CD14-positive monocyte (primary cell): ENCODE results near the gene RIBC1. TPM values are rescaled to one million over a fixed set of nuclear protein-coding genes. Genes with fewer than 3 reads are reported as not detected.
"Not testable (repeated sequence)": the region's sequence is repeated elsewhere in the genome, so short reads cannot be mapped to it uniquely, and the experiment has no call there.

Experiments used
- DNase-seq, 3 donors: peaks; one replicate each; pipeline ENCODE4 v3.0.0-alpha.2; 2011 to 2022
- H2AFZ ChIP-seq: 2 replicates; pipeline ENCODE4 v1.6.0; 2012; ENCODE audit warnings: mild to moderate bottlenecking, low read depth, low read length, inconsistent platforms; ENCODE audit not compliant: insufficient read depth, poor library complexity, severe bottlenecking
- H3K27ac ChIP-seq, 2 donors: 1 replicate in 1 of 2; 2 replicates in 1 of 2; pipeline ENCODE4 v1.5.1; 2012 to 2013; ENCODE audit warnings: low read length in 2 of 2, control low read depth in 1 of 2, inconsistent platforms in 1 of 2, low read depth in 1 of 2, mild to moderate bottlenecking in 1 of 2
- H3K27me3 ChIP-seq, 2 donors: one replicate each; pipeline versions ENCODE4 v1.6.0 to v1.6.1; 2011 to 2013; ENCODE audit warnings: low read length in 2 of 2; ENCODE audit not compliant: control insufficient read depth in 2 of 2, insufficient read depth in 2 of 2
- H3K36me3 ChIP-seq, 2 donors: replicated peaks in 1 of 2; 1 replicate in 1 of 2; 2 replicates in 1 of 2; pipeline versions ENCODE4 v1.5.1 to v1.6.1; 2012 to 2013; ENCODE audit warnings: low read length in 2 of 2, control low read depth in 1 of 2, inconsistent platforms in 1 of 2, mild to moderate bottlenecking in 1 of 2; ENCODE audit not compliant: insufficient read depth in 2 of 2, control insufficient read depth in 1 of 2
- H3K4me1 ChIP-seq, 2 donors: 1 replicate in 1 of 2; 2 replicates in 1 of 2; pipeline versions ENCODE4 v1.5.1 to v1.6.1; 2012 to 2013; ENCODE audit warnings: low read length in 2 of 2, control low read depth in 1 of 2, inconsistent platforms in 1 of 2, mild to moderate bottlenecking in 1 of 2, moderate library complexity in 1 of 2; ENCODE audit not compliant: insufficient read depth in 2 of 2, control insufficient read depth in 1 of 2
- H3K4me2 ChIP-seq: replicated peaks from 2 replicates; pipeline ENCODE3; 2012; ENCODE audit warnings: low read length, moderate library complexity, mild to moderate bottlenecking; ENCODE audit not compliant: poor library complexity, severe bottlenecking; ENCODE audit errors: extremely low read depth
- H3K4me3 ChIP-seq, 3 experiments: fragments of 200-600 bp in 1 of 3; sonication (generic) in 1 of 3; replicated peaks in 1 of 3; 1 replicate in 2 of 3; 2 replicates in 1 of 3; pipeline ENCODE4 v1.5.1; 2011 to 2013; ENCODE audit warnings: low read length in 3 of 3, mild to moderate bottlenecking in 3 of 3, control low read depth in 2 of 3, low read depth in 2 of 3, inconsistent platforms in 1 of 3, moderate library complexity in 1 of 3
- H3K79me2 ChIP-seq: 2 replicates; pipeline ENCODE4 v1.6.0; 2012; ENCODE audit warnings: mild to moderate bottlenecking, control low read depth, inconsistent platforms, low read length, moderate library complexity; ENCODE audit not compliant: insufficient read depth
- H3K9ac ChIP-seq: 2 replicates; pipeline ENCODE4 v1.6.0; 2017; ENCODE audit warnings: low read length, mild to moderate bottlenecking; ENCODE audit not compliant: insufficient read depth, poor library complexity, severe bottlenecking
- H3K9me3 ChIP-seq, 2 donors: replicated peaks in 1 of 2; 1 replicate in 1 of 2; 2 replicates in 1 of 2; pipeline versions ENCODE4 v1.5.1 to v1.6.1; 2012 to 2013; ENCODE audit warnings: low read length in 2 of 2, control low read depth in 1 of 2; ENCODE audit not compliant: control insufficient read depth in 1 of 2, insufficient read depth in 1 of 2
- H4K20me1 ChIP-seq: 2 replicates; pipeline ENCODE4 v1.6.0; 2012; ENCODE audit warnings: mild to moderate bottlenecking, low read length, control low read depth, moderate library complexity; ENCODE audit not compliant: insufficient read depth
- H3K27ac Mint-ChIP-seq, 7 donors: one replicate each; pipeline ENCODE4 v1.8.0; 2020; ENCODE audit warnings: mild to moderate bottlenecking in 7 of 7, mixed read lengths in 7 of 7, moderate library complexity in 6 of 7, inconsistent platforms in 2 of 7
- H3K27me3 Mint-ChIP-seq, 3 donors: one replicate each; pipeline ENCODE4 v1.8.0; 2021 to 2022; ENCODE audit warnings: low read depth in 3 of 3, mild to moderate bottlenecking in 3 of 3, mixed read lengths in 3 of 3, moderate library complexity in 3 of 3, inconsistent platforms in 1 of 3
- H3K36me3 Mint-ChIP-seq, 2 donors: one replicate each; pipeline ENCODE4 v1.8.0; 2020; ENCODE audit warnings: mixed read lengths in 2 of 2, inconsistent platforms in 1 of 2, mild to moderate bottlenecking in 1 of 2
- H3K4me1 Mint-ChIP-seq: one replicate; pipeline ENCODE4 v1.8.0; 2020; ENCODE audit warnings: mild to moderate bottlenecking, mixed read lengths
- H3K4me3 Mint-ChIP-seq, 2 donors: one replicate each; pipeline ENCODE4 v1.8.0; 2020; ENCODE audit warnings: mild to moderate bottlenecking in 2 of 2, mixed read lengths in 2 of 2, moderate library complexity in 1 of 2
- H3K9me3 Mint-ChIP-seq, 7 donors: one replicate each; pipeline ENCODE4 v1.8.0; 2020 to 2022; ENCODE audit warnings: mixed read lengths in 7 of 7, mild to moderate bottlenecking in 6 of 7, moderate library complexity in 6 of 7, inconsistent platforms in 2 of 7
- WGBS: methylation state at CpG from one replicate; pipeline ENCODE4 v1.1.5; 2013; ENCODE audit warnings: missing lambda C conversion rate; ENCODE audit not compliant: insufficient coverage; 5-methylcytosine and 5-hydroxymethylcytosine counted together
- intact Hi-C, 2 donors: fragments of 100-400 bp; cut with micrococcal nuclease; formaldehyde crosslinking; loops; one replicate each; pipeline versions ENCODE4 v1.15.0 to v1.15.1; 2023
- polyA plus RNA-seq, 3 donors: library from polyadenylated mRNA; depleted of rRNA in 1 of 3; unstranded in 2 of 3; stranded (reverse) in 1 of 3; fragments of 300-500 nt in 2 of 3; fragments of >200 nt in 1 of 3; fragmentation: Illumina TruSeq in 2 of 3; gene quantifications; 1 replicate in 2 of 3; 2 replicates in 1 of 3; pipeline ENCODE4 v1.2.3, GENCODE V29; 2012 to 2021
- TF ChIP-seq, protein P1 (sequence below): fragments of 200-600 bp; IDR thresholded peaks from one replicate; pipeline ENCODE4 v1.8.0; 2022; ENCODE audit warnings: antibody characterized with exemption, mild to moderate bottlenecking

RIBC1 gene
- polyA plus RNA-seq, 3 donors: 0.31 to 0.35 TPM; not detected in 1

DNA sequence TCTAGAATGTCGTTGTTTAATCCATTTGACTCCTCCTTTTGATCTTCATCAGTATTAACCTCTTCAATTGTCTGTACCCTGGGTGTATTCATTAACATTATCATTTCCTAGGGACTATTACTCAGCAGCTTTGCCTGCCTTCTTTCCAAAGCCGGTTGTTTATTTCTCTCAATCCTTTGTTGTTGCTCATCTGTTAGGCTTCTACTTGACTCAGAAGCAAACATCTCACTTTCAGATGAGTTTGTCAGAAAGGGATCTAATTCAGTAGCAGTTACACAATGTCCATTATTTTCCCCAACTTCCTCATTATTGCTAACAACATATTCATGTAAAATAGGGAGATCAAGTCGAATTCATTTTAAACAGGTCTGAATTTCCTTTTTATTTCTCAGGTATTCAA is 33.6 kb downstream of the RIBC1 start:
- no peak overlapping the region for H3K4me3 ChIP-seq
- H3K36me3 ChIP-seq: no peaks in the 10 kb centered on the region
- H3K27me3 ChIP-seq: peaks cover 0 to 2% of the 10 kb centered on the region in 2 donors
- H3K4me3 Mint-ChIP-seq: peak overlapping the region in 1 of 2 donors; percentile 6
- H3K4me1 ChIP-seq: peaks cover 23 to 41% of the 10 kb centered on the region in 2 donors
- no peak overlapping the region for H3K9ac ChIP-seq
- H3K27me3 Mint-ChIP-seq: peaks cover 0 to 12% (median 0%) of the 10 kb centered on the region in 3 donors
- intact Hi-C loops: no loop called here
- peaks cover 37% of the 10 kb centered on the region for H3K4me1 Mint-ChIP-seq
- H3K36me3 Mint-ChIP-seq: no peaks in the 10 kb centered on the region
- no peaks in the 10 kb centered on the region for H3K79me2 ChIP-seq
- no peaks in the 10 kb centered on the region for H3K9me3 ChIP-seq
- peak overlapping the region; percentile 33 to 85 (median 75) for H3K27ac Mint-ChIP-seq
- H2AFZ ChIP-seq: no peak overlapping the region
- TF ChIP-seq, protein P1, sequence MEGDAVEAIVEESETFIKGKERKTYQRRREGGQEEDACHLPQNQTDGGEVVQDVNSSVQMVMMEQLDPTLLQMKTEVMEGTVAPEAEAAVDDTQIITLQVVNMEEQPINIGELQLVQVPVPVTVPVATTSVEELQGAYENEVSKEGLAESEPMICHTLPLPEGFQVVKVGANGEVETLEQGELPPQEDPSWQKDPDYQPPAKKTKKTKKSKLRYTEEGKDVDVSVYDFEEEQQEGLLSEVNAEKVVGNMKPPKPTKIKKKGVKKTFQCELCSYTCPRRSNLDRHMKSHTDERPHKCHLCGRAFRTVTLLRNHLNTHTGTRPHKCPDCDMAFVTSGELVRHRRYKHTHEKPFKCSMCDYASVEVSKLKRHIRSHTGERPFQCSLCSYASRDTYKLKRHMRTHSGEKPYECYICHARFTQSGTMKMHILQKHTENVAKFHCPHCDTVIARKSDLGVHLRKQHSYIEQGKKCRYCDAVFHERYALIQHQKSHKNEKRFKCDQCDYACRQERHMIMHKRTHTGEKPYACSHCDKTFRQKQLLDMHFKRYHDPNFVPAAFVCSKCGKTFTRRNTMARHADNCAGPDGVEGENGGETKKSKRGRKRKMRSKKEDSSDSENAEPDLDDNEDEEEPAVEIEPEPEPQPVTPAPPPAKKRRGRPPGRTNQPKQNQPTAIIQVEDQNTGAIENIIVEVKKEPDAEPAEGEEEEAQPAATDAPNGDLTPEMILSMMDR: no peak
- H3K4me2 ChIP-seq: no peak overlapping the region
- DNase-seq: peak; percentile 42 to 62 (median 57)
- no peaks in the 10 kb centered on the region for H4K20me1 ChIP-seq
- H3K27ac ChIP-seq: peak overlapping the region in 1 of 2 donors; percentile 14
- 0% methylated on average over 1 of the region's 3 CpGs for WGBS
- H3K9me3 Mint-ChIP-seq: no peaks in the 10 kb centered on the region

DNA sequence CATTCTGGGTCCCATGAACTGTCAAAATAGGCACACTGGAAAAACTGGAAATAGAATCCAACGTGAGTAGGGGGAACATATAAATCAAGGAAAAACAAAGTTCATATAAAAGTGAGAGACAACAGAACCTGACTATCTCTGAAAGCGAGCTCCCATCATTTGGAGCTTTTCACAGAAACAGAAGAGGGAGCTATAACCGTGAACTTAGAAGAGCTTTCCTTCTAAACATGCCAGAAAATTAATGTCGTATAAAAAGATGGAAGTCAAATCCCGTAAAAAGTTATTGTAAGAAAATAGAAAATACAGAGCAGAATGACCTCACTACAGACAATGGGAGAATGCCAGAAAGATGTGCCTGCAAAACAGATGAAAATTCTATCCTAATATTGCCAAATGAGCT is 35.4 kb downstream of the RIBC1 start:
- no peaks in the 10 kb centered on the region for H3K9me3 ChIP-seq
- Mint-ChIP-seq H3K4me1 (peaks cover 32% of the 10 kb centered on the region), H3K4me3 (no peak overlapping the region), H3K36me3 (no peaks in the 10 kb centered on the region), H3K27ac (peak overlapping the region in 1 of 7 donors; percentile 32), H3K27me3 (peaks cover 0 to 12% (median 1%) of the 10 kb centered on the region in 3 donors), H3K9me3 (no peaks in the 10 kb centered on the region)
- no peaks in the 10 kb centered on the region for H3K36me3 ChIP-seq
- TF ChIP-seq, protein P1: no peak
- WGBS: no CpG with 5 or more reads among the region's 5 CpGs
- no peak overlapping the region for H3K9ac ChIP-seq
- DNase-seq: no peak
- H3K4me2 ChIP-seq: no peak overlapping the region
- intact Hi-C loops: no loop called here
- peaks cover 19 to 35% of the 10 kb centered on the region in 2 donors for H3K4me1 ChIP-seq
- H3K4me3 ChIP-seq: no peak overlapping the region
- H3K27ac ChIP-seq: no peak overlapping the region
- no peak overlapping the region for H2AFZ ChIP-seq
- H3K79me2 ChIP-seq: no peaks in the 10 kb centered on the region
- H4K20me1 ChIP-seq: no peaks in the 10 kb centered on the region
- H3K27me3 ChIP-seq: peaks cover 0 to 2% of the 10 kb centered on the region in 2 donors

DNA sequence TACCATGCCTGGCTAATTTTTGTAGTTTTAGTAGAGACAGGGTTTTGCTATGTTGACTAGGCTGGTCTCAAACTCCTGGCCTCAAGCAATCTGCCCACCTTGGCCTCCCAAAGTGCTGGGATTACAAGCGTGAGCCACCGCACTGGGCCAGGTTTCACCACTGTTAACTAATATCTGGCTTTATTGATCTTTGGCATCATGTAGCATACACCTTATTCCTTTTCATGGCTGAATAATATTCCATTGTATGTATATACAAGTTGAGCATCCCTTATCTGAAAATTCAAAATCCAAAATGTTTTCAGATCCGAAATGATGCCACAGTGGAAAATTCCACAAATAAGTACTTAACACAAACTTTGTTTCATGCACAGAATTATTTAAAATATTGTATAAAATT is 46.0 kb downstream of the RIBC1 start:
- no CpG with 5 or more reads among the region's 3 CpGs for WGBS
- H3K9me3 ChIP-seq, H3K27ac Mint-ChIP-seq: not testable (repeated sequence)

More for the DNA sequence above, 46.0 kb downstream of the RIBC1 start:
- H3K79me2 ChIP-seq, H3K4me2 ChIP-seq, H4K20me1 ChIP-seq, H3K27me3 ChIP-seq, H3K4me3 Mint-ChIP-seq, DNase-seq, H3K4me3 ChIP-seq, H3K36me3 Mint-ChIP-seq, H3K27ac ChIP-seq, H3K9ac ChIP-seq, H2AFZ ChIP-seq, H3K9me3 Mint-ChIP-seq, H3K36me3 ChIP-seq, H3K4me1 ChIP-seq, intact Hi-C loops: not testable (repeated sequence)
- Mint-ChIP-seq H3K27me3 (peaks cover 4 to 47% (median 5%) of the 10 kb centered on the region in 3 donors), H3K4me1 (peaks cover 13% of the 10 kb centered on the region)
